Activated CD4-positive, alpha-beta T cell treated with anti-CD3 and anti-CD28 coated beads, Interleukin-10, Interleukin-2, amounts not matched to agents 100 ng/mL and 50 ng/mL, durations not matched to agents 16 hours and 8 hours (primary cell): ENCODE results near the gene PCSK2.

ENCODE experiments used
- DNase-seq: peaks from one replicate; pipeline ENCODE4 v3.0.0-alpha.2; 2020

PCSK2 gene

DNA sequence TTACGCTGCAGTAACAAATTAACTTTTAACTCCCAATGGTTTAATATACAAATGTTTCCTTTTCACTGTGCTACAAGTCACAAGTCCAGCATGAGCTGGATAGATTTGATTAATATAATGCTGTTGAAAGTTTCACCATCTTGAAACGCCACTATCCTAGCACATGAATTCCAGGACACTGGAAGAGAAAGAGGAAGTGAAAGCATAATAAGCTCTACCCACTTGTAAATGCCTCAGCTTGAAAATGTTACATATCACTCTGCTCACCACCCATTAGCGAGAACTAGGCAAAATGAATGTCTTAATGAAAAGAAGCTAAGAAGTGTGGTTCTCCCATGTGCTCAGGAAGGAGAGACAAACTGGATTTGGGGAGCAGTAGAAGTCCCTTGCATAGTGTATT, 46.9 kb downstream of the PCSK2 start:
- no peak for DNase-seq

DNA sequence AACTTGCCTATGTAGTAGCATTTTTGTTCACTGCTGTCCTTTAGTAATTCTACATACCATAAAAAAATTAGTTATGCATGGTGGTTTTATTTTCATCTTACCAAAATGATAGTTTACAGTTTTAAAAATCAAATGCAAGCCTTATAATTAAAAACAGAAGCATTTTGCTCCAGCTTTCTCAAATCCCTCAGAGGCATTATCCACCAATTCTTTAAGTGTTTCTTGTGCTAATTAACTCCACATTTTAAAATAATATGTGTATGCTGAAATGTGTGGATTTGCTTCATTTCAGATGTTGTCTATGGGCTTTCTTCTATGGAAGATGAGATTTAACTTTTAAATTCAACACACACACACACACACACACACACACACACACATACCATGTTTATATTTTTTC, 49.3 kb downstream of the PCSK2 start:
- DNase-seq = no peak

DNA sequence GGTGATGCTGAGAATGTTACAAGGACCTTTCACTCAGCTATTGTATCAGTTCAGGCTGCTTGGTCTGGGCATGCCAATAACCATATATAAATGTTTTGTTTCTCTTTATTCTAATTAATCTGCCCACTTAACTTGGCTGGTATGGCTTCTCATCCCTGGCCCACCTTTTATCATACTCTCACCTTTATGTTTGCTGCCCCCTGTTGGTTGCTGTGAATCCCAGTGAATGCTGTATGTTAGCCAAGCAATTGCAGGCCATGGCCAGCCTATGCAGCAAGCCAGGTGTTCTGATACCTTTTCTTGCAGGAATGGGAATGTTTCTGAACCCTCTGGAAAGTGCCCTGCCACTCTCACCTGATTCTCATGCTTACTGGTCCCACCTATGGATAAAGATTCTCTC, 54.6 kb downstream of the PCSK2 start:
- DNase-seq = peak; percentile 20

GRCh38 chr20:17282501-17282900, 55.7 kb downstream of the PCSK2 start:
- DNase-seq = no peak

DNA sequence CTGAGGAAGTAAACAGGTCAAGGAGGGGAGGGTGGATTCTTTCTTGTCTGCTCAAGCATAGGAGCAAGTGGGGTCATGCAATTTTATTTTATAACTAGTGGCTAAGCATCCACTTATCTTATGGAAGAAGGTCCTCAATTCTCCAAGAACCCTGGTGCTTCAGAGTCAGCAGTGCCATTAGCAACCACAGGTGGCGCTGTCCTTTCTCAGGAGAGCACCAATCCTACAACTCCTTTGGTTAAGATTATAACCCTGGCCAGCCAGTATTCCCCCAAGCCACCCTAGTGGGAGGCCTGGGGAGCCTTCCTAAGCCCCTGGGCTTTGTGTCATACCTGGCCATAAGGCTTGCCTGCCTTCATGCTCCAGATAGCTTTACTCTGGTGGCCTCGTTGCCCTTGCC, 60.7 kb downstream of the PCSK2 start:
- no peak for DNase-seq

DNA sequence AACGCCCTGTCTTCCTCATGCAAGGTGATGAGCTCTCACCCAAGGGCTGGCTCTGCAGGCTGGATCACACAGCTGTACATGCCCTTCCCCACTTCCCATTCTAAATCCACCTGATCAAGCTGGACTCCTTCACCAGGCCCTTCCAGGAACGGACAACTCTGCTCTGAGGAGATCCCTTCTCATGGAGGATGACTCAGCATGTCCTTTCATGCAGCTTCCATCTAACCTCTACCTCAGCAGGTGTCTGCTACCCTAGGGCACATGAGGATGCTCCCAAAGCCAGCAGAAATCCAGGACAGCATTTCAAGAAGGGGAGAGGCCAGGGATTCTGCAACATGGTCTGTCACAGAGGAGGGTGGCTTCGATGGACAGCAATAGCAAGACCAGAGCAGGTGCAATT, 61.2 kb downstream of the PCSK2 start:
- DNase-seq = no peak

- DNase-seq = no peak
Measured at GRCh38 chr20:17295151-17295726, 68.4 kb downstream of the PCSK2 start.

GRCh38 chr20:17295991-17296390, 69.2 kb downstream of the PCSK2 start:
- no peak for DNase-seq

DNA sequence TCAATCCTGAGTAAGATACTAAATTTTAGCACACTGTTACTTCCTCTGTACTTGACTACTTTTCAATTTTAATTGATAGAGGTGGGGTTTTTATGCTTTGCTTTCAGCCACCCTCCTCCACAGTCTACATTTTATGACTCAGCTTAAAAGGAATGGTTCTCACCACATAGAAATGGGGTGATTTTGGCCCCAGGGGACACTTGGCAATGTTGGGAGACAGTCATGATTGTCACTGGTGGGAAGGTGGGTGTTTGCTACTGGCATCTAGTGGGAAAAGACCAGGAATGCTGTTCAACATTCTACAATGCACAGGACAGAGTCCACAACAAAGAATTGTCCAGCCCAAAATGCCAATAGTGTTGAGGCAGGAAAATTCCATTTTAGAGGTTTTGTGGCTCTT, 71.3 kb downstream of the PCSK2 start:
- DNase-seq = no peak

GRCh38 chr20:17298751-17299150, 71.9 kb downstream of the PCSK2 start:
- DNase-seq = no peak

DNA sequence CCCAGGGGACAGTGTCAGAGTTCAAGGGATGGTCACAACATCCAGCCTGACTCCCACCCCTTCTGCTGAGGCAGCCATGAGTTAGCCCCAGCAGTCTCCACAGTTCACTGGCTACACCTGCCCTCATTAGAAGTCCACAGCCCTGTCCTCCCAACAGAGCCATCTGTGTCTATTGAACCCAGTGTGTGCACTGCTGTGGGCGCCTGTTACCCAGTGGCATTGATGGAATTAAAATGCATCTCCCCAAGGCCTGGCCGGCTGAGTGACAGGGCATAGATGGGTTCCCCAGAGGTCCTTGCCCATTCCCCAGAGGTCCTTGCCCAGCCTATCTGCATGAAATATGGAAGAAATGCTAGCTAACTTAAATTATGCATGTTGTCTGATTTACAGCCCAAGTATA, 73.3 kb downstream of the PCSK2 start:
- DNase-seq = no peak

DNA sequence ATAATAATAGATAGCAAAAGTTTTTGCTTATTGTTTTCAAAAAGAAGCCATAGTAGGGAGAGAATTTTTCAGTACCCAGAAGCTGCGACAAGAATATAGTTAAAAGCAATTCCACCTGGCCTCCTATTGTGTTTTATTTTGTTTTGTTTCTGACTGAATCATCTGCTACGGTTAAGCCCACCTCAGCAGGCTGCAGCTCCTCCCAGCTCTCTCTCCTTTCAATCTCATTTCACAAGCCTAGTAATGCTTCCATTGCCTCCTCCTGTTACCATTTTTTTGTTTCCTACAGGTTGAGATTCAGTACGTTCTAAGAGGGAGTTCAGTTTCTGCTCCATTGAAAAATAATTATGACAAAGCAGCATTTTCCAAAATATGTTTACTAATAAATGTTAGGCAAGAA, 77.9 kb downstream of the PCSK2 start:
- DNase-seq = no peak

DNA sequence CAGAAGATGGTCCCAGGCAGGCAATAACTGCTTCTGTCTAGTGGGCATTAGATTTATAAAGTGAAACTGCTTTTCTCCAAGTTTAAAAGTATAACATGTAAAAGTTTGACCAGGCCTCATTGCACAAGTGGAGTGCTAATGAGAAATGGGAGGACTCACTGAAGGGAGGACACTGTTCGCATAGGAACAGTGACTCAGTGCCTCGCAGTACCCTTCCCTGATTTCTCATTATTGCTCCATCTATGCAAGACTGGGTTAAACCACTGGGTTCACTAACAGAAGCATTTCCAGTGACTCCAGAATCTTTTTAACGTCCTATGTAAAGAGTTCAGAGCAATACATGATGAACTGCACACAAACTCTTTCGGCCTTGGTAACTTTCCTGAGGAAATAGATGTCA, 79.6 kb downstream of the PCSK2 start:
- no peak for DNase-seq

- DNase-seq = no peak
Measured at GRCh38 chr20:17314264-17314663, 87.4 kb downstream of the PCSK2 start.

DNA sequence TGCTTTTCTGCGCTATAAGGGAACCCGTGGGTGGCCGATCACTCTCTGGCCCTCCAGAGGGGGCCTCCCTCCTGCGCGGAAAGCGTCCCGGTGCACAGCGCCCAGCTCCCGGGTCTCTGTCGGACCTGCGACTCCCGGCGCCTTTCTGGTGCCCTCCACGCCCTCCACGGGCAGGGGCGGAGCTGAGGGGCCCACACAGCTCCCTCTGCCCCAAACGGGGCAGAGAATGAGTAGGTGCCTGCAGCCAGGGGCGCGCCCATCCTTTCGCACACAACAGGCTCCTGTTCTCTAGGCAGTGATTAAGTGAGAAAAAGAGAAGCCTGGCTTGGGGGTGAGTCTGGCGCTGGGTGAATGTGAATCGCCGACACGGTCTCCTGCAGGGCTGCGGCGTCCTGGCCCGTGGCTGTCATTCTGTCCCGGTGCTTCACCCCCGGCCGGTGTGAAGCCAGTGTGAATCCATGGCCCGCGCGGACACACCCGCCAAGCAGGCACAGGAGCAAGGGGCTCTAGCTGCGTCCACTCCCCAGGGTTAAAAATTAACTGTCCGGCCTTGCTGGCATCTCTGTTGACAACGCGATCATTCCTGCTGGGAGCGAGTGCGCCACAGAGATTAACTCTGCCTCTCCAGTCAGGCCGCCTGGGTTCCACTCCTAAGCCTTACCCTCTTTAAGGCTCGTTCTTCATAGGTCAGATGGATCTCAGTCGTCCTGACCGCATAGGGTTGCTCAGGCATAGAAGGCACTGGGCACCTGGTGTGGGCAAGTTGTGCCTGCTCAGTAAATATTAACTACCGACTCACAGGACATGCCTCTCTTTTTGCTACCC, 88.8 kb downstream of the PCSK2 start:
- no peak for DNase-seq

DNA sequence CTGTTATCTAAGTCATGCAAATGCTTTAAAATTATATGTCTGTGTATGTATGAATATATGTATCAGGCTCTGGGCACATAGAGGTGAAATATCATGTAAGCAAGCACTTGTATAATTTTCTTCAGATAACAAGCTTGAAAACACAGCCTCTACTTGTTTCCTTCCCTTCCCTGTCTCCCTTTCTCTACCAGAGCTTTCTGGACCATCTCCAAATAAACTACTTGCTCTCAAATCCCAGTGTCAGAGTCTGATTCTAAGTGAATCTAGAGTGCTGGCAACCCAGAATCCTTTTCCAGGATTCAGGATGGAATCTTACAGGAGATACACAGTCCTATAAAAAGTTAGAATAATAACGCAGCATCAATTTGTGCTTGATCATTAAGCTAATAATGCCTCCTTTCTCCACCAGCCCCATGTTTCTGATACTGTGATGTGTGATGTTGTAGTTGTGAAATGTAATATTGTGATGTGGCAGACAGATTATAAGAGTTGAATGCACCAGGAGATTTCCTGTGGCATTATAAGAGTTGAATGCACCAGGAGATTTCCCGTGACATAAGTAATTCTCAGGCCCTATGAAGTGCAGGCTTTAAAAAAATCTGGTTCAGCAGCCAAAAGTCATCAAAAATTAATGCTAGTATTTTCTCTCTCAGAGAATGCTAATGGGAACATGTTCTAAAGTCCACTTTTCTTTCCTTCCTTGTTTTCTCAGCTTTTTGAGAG, 89.6 kb downstream of the PCSK2 start:
- DNase-seq = no peak

DNA sequence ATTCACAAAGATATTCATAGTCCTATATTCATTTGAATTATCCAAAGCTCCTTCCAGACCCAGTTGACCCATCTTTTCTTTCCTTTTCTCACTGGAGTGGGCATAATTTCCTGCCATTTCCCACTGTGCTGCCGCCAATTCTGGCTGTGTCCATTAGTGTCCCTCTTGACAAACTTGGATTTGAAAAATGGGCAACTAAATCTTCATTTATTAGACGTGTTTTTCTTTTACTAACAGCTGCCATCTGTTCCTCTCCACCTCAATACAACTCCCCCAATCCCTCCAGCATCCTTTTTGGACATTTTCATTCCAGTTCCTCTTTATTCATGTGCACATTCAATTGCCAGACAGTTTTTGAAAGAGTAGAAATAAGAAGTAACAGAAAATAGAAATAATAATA, 90.5 kb downstream of the PCSK2 start:
- DNase-seq = no peak

DNA sequence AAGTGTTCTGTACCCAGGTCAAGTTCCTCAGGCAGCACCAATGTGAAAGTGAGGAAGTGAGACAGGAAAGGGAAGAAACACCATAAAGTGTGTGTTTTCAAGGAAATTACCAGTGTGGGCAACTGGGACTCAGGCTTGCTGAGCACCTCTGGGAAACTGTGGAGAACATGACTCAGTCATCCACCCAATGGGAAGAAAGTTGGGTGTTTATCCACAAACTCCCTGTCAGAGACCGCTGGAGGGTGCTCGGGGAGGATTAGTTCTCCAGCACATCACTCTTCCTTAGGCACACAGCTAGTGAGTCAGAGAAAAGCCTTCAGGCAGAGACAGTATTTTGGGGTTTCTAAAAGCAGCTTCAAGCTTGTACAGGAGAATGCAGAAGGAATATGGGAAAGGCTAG, 93.6 kb downstream of the PCSK2 start:
- no peak for DNase-seq

DNA sequence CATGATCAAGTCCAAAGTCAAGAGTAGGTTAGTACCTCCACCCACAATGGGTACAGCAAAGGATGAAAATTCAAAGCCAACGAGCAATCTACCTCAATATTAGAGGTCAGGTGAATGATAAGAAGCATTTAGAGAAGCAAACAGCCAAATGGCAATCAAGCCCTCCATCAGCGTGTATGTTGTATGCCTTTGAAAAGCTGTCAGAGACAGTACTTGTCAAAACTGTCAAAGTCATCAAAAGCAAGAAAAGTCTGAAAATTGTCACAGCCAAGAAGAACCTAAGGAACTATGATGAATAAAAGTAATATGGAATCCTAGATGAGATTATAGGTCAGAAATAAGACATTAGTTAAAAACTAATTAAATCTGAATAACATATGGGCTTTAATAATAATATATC, 99.3 kb downstream of the PCSK2 start:
- no peak for DNase-seq

GRCh38 chr20:17327185-17328148, 100.6 kb downstream of the PCSK2 start:
- DNase-seq = no peak

DNA sequence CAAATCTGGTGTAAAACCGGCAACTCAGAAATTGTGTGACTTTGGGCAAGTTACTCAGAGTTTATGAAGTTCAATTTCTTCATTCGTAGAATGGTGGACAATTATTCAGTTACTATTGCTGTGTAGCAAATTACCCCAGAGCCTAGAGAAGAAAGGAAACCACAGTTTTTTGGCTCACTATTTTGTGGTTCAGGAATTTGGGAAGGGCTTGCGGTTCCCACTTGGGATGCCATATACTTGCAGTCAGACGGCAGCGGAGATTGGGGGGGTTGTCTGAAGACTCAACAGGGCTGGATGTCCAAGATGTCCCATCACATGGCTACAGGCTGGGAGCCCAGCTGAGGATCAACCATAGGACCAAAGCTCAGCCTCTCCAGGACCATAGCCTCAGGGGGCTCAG, 108.1 kb downstream of the PCSK2 start:
- DNase-seq = no peak

- DNase-seq = no peak
Measured at GRCh38 chr20:17339000-17339399, 112.2 kb downstream of the PCSK2 start.

DNA sequence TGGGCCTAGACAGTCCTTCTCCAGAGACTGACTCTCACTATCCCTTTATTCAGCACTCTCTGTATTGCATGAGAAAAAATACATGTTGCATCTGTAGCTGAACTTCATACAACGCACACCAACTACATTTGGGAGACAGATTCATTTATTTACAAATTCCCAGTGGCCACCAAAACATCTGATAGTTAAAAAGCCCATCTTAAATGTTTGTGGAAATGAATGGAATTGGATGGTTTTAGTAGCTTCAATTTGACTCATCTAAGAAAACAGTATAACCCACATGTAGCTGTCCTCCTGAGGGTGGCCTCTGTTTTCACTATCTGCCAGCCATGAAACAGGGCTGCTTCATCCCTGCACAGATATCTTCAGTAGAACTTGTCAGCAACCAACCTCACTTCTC, 116.3 kb downstream of the PCSK2 start:
- DNase-seq = no peak
